Neural progenitor cell (in vitro differentiated cells): Measurements from ENCODE around the gene PRR23E. TPM values are rescaled to one million over a fixed set of nuclear protein-coding genes. Genes with fewer than 3 reads are reported as not detected.

Experiments used
- DNase-seq: peaks from one replicate; pipeline ENCODE4 v3.0.0-alpha.2; 2016; ENCODE audit warnings: low spot score
- H2AFZ ChIP-seq: fragments of 200-600 bp; sonication (generic); replicated peaks from 2 replicates; pipeline ENCODE4 v1.6.1; 2016; ENCODE audit warnings: antibody characterized with exemption
- H3F3A ChIP-seq: fragments of 200-600 bp; sonication (generic); 2 replicates; pipeline ENCODE4 v1.6.1; 2016; ENCODE audit warnings: antibody characterized with exemption, low read depth
- H3K27ac ChIP-seq: fragments of 200-600 bp; sonication (generic); 2 replicates; pipeline ENCODE4 v1.5.1; 2016; ENCODE audit warnings: mild to moderate bottlenecking
- H3K27me3 ChIP-seq: fragments of 200-600 bp; sonication (generic); 2 replicates; pipeline ENCODE4 v1.6.1; 2016; ENCODE audit warnings: mild to moderate bottlenecking, moderate library complexity
- H3K36me3 ChIP-seq: fragments of 200-600 bp; sonication (generic); 2 replicates; pipeline ENCODE4 v1.5.1; 2016
- H3K4me1 ChIP-seq: fragments of 200-600 bp; sonication (generic); 2 replicates; pipeline ENCODE4 v1.6.1; 2016; ENCODE audit warnings: mixed run types
- H3K4me2 ChIP-seq: fragments of 200-600 bp; sonication (generic); 2 replicates; pipeline ENCODE4 v1.6.1; 2016
- H3K4me3 ChIP-seq: fragments of 200-600 bp; sonication (generic); 2 replicates; pipeline ENCODE4 v1.5.1; 2016
- H3K79me2 ChIP-seq: fragments of 200-600 bp; sonication (generic); 2 replicates; pipeline ENCODE4 v1.6.1; 2016; ENCODE audit warnings: low read depth
- H3K9ac ChIP-seq: fragments of 200-600 bp; sonication (generic); 2 replicates; pipeline ENCODE4 v1.6.1; 2016
- H3K9me3 ChIP-seq: fragments of 200-600 bp; sonication (generic); 2 replicates; pipeline ENCODE4 v1.5.1; 2016; ENCODE audit warnings: low read depth
- H4K20me1 ChIP-seq: fragments of 200-600 bp; sonication (generic); 2 replicates; pipeline ENCODE4 v1.6.1; 2016; ENCODE audit warnings: low read depth
- H3K27ac Mint-ChIP-seq: 3 replicates; pipeline ENCODE4 v1.8.0; 2021; ENCODE audit warnings: mixed read lengths
- H3K27me3 Mint-ChIP-seq: 2 replicates; pipeline ENCODE4 v1.8.0; 2022; ENCODE audit warnings: low read depth, mild to moderate bottlenecking, inconsistent platforms, moderate library complexity, mixed read lengths; ENCODE audit not compliant: insufficient read depth
- H3K36me3 Mint-ChIP-seq: 3 replicates; pipeline ENCODE4 v1.8.0; 2021; ENCODE audit warnings: mixed read lengths
- H3K4me1 Mint-ChIP-seq: 3 replicates; pipeline ENCODE4 v1.8.0; 2021; ENCODE audit warnings: mixed read lengths
- H3K4me3 Mint-ChIP-seq: 3 replicates; pipeline ENCODE4 v1.8.0; 2021; ENCODE audit warnings: mild to moderate bottlenecking, moderate library complexity, mixed read lengths
- H3K9me3 Mint-ChIP-seq: 3 replicates; pipeline ENCODE4 v1.8.0; 2020; ENCODE audit warnings: mixed read lengths
- EZH2 ChIP-seq: fragments of 200-600 bp; sonication (generic); IDR thresholded peaks from 2 replicates; pipeline ENCODE4 v1.6.1; 2017; ENCODE audit warnings: antibody characterized with exemption, mild to moderate bottlenecking, moderate library complexity
- EZH2phosphoT487 ChIP-seq: fragments of 200-600 bp; sonication (generic); IDR thresholded peaks from 2 replicates; pipeline ENCODE4 v1.6.1; 2017; ENCODE audit warnings: antibody characterized with exemption
- total RNA-seq: library from RNA; depleted of rRNA; stranded (reverse); fragments of >200 nt; gene quantifications from 2 replicates; pipeline ENCODE4 v1.2.3, GENCODE V29; 2015; ENCODE audit warnings: low replicate concordance
- TF ChIP-seq, protein P1 (sequence below): fragments of 200-600 bp; sonication (generic); IDR thresholded peaks from 2 replicates; pipeline ENCODE4 v1.5.1; 2017; ENCODE audit warnings: antibody characterized with exemption, mild to moderate bottlenecking

PRR23E gene
- total RNA-seq, 1 donor from 2014 or later, result not detected

DNA sequence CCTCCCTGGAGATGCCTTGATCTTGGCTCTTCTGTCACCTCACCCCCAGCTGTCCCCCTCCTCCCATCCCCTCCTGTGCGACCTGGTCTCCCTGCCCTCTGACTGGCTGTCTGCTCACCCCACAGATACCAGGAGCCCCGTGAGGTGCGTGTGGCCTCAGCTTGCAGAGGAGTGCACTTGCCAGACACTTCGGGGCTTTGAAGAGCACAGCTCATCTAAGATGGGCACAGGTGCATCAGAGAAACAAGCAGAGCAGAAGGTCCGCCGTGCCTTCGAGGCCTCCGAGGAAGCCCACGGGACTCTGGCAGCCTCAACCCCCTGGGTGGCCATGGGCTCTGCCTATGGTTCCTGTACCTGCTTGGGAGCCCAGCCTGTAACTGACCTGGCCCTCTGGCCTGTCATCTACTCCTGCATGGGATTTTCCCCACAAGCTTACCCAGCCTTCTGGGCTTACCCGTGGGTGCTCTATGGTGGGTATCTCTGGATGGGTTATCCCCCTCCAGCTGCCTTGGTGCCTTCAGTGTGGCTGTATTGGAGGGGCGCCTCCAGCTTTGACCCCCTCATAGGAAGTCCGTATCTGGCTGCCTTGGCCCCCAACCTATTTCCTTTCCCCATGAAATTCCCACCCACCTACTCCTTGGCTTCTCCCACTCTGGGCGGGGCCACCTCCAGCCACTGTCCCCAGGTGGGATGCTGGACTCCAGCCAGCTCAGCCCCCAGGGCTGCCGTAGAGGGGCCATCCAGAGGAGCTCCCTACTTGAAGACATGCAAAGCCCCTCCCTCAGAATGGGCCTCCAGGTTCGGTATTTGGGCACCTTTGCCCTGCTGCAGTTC is 3.8 kb downstream of the PRR23E start:
- Histone ChIP-seq H4K20me1 (no peaks in the 10 kb centered on the region), H3K4me1 (no peaks in the 10 kb centered on the region), H3K9ac (no peak overlapping the region), H3K4me2 (no peak overlapping the region), H2AFZ (no peak overlapping the region), H3F3A (no peaks in the 10 kb centered on the region), H3K27ac (no peak overlapping the region), H3K4me3 (no peak overlapping the region), H3K36me3 (no peaks in the 10 kb centered on the region), H3K79me2 (no peaks in the 10 kb centered on the region), H3K27me3 (no peaks in the 10 kb centered on the region), H3K9me3 (peaks cover 1% of the 10 kb centered on the region)
- Mint-ChIP-seq H3K27ac (no peak overlapping the region), H3K36me3 (no peaks in the 10 kb centered on the region), H3K4me1 (no peaks in the 10 kb centered on the region), H3K4me3 (no peak overlapping the region), H3K27me3 (peaks cover 2% of the 10 kb centered on the region), H3K9me3 (peaks cover 12% of the 10 kb centered on the region)
- TF ChIP-seq EZH2 (no peak), EZH2phosphoT487 (no peak)
- TF ChIP-seq, protein P1, sequence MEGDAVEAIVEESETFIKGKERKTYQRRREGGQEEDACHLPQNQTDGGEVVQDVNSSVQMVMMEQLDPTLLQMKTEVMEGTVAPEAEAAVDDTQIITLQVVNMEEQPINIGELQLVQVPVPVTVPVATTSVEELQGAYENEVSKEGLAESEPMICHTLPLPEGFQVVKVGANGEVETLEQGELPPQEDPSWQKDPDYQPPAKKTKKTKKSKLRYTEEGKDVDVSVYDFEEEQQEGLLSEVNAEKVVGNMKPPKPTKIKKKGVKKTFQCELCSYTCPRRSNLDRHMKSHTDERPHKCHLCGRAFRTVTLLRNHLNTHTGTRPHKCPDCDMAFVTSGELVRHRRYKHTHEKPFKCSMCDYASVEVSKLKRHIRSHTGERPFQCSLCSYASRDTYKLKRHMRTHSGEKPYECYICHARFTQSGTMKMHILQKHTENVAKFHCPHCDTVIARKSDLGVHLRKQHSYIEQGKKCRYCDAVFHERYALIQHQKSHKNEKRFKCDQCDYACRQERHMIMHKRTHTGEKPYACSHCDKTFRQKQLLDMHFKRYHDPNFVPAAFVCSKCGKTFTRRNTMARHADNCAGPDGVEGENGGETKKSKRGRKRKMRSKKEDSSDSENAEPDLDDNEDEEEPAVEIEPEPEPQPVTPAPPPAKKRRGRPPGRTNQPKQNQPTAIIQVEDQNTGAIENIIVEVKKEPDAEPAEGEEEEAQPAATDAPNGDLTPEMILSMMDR, result no peak
- no peak for DNase-seq

DNA sequence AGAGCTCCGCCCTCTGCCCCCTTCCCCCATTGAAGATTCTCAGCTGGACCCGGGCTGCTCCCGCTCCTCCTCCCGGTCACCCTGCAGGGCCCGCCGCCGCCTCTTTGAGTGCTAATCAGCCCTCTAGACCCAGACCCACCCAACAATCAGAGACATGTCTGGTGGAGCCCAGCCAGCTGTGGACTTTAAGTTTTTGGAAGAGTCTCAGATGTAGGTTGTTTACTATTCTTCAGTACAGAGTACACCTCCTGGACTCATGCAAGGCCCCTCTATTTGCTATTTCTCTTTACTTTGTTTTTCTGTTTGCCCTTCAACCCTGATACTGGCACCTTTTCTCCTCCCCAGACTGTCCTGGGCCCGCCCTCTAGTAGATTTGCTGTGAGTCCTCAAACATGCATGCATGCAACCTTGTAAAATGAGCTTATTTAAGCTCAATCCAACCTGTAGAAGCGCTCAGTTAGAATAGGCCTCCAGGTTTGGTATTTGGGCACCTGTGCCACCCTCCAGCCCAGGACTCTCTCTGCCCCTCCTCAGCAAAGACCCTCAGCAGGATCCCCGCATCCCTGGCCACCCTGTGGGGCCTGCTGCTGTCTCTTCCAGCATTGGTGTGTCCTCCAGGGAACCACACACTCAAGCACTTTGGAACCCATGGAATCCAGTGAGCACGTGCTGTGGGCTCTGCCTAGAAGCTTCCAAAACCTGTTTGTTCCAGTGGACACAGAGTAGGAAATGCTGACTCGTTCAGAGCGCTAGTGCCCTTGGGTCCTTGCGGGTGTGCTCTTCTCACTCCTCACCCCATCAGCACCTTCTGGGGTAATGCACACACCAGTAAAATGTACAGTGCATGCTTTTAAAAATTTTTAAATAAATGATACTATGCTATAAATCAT is 4.6 kb downstream of the PRR23E start:
- Mint-ChIP-seq H3K36me3 (no peaks in the 10 kb centered on the region), H3K4me3 (no peak overlapping the region), H3K27ac (no peak overlapping the region), H3K9me3 (peaks cover 6% of the 10 kb centered on the region), H3K27me3 (peaks cover 2% of the 10 kb centered on the region), H3K4me1 (no peaks in the 10 kb centered on the region)
- Histone ChIP-seq H3K27ac (no peak overlapping the region), H3K79me2 (no peaks in the 10 kb centered on the region), H3K36me3 (no peaks in the 10 kb centered on the region), H3K27me3 (no peaks in the 10 kb centered on the region), H3K4me2 (no peak overlapping the region), H4K20me1 (no peaks in the 10 kb centered on the region), H2AFZ (no peak overlapping the region), H3K4me1 (no peaks in the 10 kb centered on the region), H3F3A (no peaks in the 10 kb centered on the region), H3K9ac (no peak overlapping the region), H3K4me3 (no peak overlapping the region), H3K9me3 (no peaks in the 10 kb centered on the region)
- TF ChIP-seq EZH2 (no peak), EZH2phosphoT487 (no peak)
- TF ChIP-seq, protein P1, result no peak
- DNase-seq, result no peak

DNA sequence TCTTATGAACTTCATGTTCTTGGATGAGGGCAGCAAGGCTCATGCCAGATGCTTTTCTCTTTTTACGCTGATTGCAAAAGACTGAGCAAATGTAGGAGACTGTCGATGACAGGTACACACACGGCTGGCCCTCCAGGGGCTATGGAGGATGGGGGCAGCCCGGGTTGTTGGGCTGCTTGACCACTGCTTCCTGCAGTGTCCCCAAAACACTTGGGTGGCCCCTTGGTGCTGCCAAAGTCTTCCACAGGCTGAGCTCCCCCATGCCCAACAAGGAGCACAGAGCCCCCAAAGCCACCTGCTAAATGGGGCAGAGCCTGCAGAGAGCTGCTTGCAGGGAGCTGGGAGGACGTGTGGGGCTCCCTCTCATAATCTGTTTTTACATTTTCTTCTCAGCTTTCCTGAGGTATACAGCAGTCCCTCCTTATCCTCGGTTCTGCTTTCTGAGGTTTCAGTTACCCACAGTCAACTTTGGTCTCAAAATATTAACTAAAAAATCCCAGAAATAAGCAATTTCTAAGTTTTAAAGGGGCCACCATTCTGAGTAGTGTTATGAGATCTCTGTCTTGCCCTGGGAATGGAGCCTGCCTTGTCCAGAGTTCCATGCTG is 7.3 kb downstream of the PRR23E start:
- H3K4me3 ChIP-seq, result no peak overlapping the region
- Mint-ChIP-seq H3K27ac (no peak overlapping the region), H3K9me3 (peaks cover 7% of the 10 kb centered on the region), H3K4me3 (no peak overlapping the region), H3K27me3 (no peaks in the 10 kb centered on the region), H3K36me3 (no peaks in the 10 kb centered on the region), H3K4me1 (no peaks in the 10 kb centered on the region)
- DNase-seq, result no peak
- TF ChIP-seq EZH2, result no peak
- TF ChIP-seq EZH2phosphoT487, result no peak
- TF ChIP-seq, protein P1, result no peak
- H3K4me1 ChIP-seq, result no peaks in the 10 kb centered on the region
- no peaks in the 10 kb centered on the region for H3K36me3 ChIP-seq
- H3K27ac ChIP-seq, result no peak overlapping the region
- H3K9me3 ChIP-seq, result no peaks in the 10 kb centered on the region
- no peaks in the 10 kb centered on the region for H4K20me1 ChIP-seq
- H3F3A ChIP-seq, result no peaks in the 10 kb centered on the region
- no peak overlapping the region for H3K9ac ChIP-seq
- no peak overlapping the region for H2AFZ ChIP-seq
- H3K79me2 ChIP-seq, result no peaks in the 10 kb centered on the region
- no peak overlapping the region for H3K4me2 ChIP-seq
- H3K27me3 ChIP-seq, result no peaks in the 10 kb centered on the region
